K562 (cell line): ENCODE results near the gene BNC2.

Experiments
- BMI1 ChIP-seq: fragments of 150-350 bp; IDR thresholded peaks from 2 replicates; pipeline ENCODE4 v1.6.1; 2014; ENCODE audit warnings: low read length
- PHF20 ChIP-seq: fragments of 450-650 bp; IDR thresholded peaks from 2 replicates; pipeline ENCODE4 v1.6.1; 2018; ENCODE audit not compliant: partially characterized antibody
- POLR2A ChIP-seq: fragments of 450-650 bp; conservative IDR thresholded peaks from 2 replicates; pipeline ENCODE4 v1.6.1; 2016
- TARDBP ChIP-seq: fragments of 450-650 bp; IDR thresholded peaks from 2 replicates; pipeline ENCODE4 v1.6.1; 2016
- TGIF2 ChIP-seq: sonication (generic); formaldehyde crosslinking; IDR thresholded peaks from 2 replicates; pipeline ENCODE4 v1.8.1; 2022; ENCODE audit warnings: mild to moderate bottlenecking, missing genetic modification reagents, moderate library complexity
- ZFP36 ChIP-seq: fragments of 150-350 bp; IDR thresholded peaks from 2 replicates; pipeline ENCODE4 v1.6.1; 2018; ENCODE audit warnings: low read length, low read depth; ENCODE audit not compliant: partially characterized antibody
- ZKSCAN3 ChIP-seq: fragments of 250-450 bp; sonication (Bioruptor Pico); IDR thresholded peaks from 2 replicates; pipeline ENCODE4 v1.4.0; 2020

- TF ChIP-seq TARDBP = no peak
- TF ChIP-seq TGIF2 (CRISPR knock-in tag) = no peak
- TF ChIP-seq PHF20 = no peak
- TF ChIP-seq ZFP36 = no peak
- TF ChIP-seq ZKSCAN3 = no peak
- TF ChIP-seq POLR2A = no peak
- TF ChIP-seq BMI1 = no peak
Observed at GRCh38 chr9:16371306-16371705, 499.2 kb downstream of the BNC2 start.
